WTC11 (cell line): Measurements from ENCODE around the gene LAMA2. TPM values are rescaled to one million over a fixed set of nuclear protein-coding genes. Genes with fewer than 3 reads are reported as not detected.

ENCODE experiments used
- ATAC-seq: fragments of 200-7000 bp; cut with Tn5 transposase; 2 replicates; pipeline ENCODE4 v1.10.0; 2021; ENCODE audit warnings: mild to moderate bottlenecking, moderate library complexity
- CTCF ChIA-PET: fragments of 300-600 bp; sonication (Branson Sonifier 250); formaldehyde crosslinking; loops from one replicate; lab custom pipeline; 2021; ENCODE audit warnings: antibody characterized with exemption; lab: Charles Lee
- POLR2A ChIA-PET: fragments of 350-600 bp; sonication (Branson Sonifier 250); formaldehyde crosslinking; loops from one replicate; lab custom pipeline; 2021; ENCODE audit warnings: antibody characterized with exemption; lab: Charles Lee
- DNase-seq: peaks from one replicate; pipeline ENCODE4 v3.0.0; 2021; ENCODE audit warnings: low spot score
- H3K27ac Mint-ChIP-seq: 2 replicates; pipeline ENCODE4 v1.8.0; 2021; ENCODE audit warnings: mixed read lengths
- H3K27me3 Mint-ChIP-seq: 2 replicates; pipeline ENCODE4 v1.8.0; 2021; ENCODE audit warnings: low read depth, mild to moderate bottlenecking, moderate library complexity, mixed read lengths
- H3K36me3 Mint-ChIP-seq: 2 replicates; pipeline ENCODE4 v1.8.0; 2021; ENCODE audit warnings: mixed read lengths
- H3K4me1 Mint-ChIP-seq: 2 replicates; pipeline ENCODE4 v1.8.0; 2022; ENCODE audit warnings: mixed read lengths
- H3K4me3 Mint-ChIP-seq: 2 replicates; pipeline ENCODE4 v1.8.0; 2021; ENCODE audit warnings: mild to moderate bottlenecking, moderate library complexity, mixed read lengths
- H3K9me3 Mint-ChIP-seq: 2 replicates; pipeline ENCODE4 v1.8.0; 2021; ENCODE audit warnings: mixed read lengths
- CREB1 ChIP-seq: sonication (generic); formaldehyde crosslinking; IDR thresholded peaks from 2 replicates; pipeline ENCODE4 v1.8.0; 2023; ENCODE audit warnings: mild to moderate bottlenecking, missing genetic modification reagents
- CREM ChIP-seq: sonication (generic); formaldehyde crosslinking; IDR thresholded peaks from 2 replicates; pipeline ENCODE4 v1.8.1; 2022; ENCODE audit warnings: mild to moderate bottlenecking, missing genetic modification reagents, moderate library complexity
- CTCF ChIP-seq: fragments of 200-600 bp; IDR thresholded peaks from 2 replicates; pipeline ENCODE4 v1.8.0; 2022; ENCODE audit warnings: antibody characterized with exemption
- E2F1 ChIP-seq: sonication (generic); formaldehyde crosslinking; IDR thresholded peaks from 2 replicates; pipeline ENCODE4 v1.8.0; 2022; ENCODE audit warnings: mild to moderate bottlenecking, missing genetic modification reagents
- ERG ChIP-seq: fragments of 250-450 bp; sonication (Bioruptor Pico); IDR thresholded peaks from 2 replicates; pipeline ENCODE4 v1.8.0; 2021; ENCODE audit warnings: mild to moderate bottlenecking
- FOXJ3 ChIP-seq: sonication (generic); formaldehyde crosslinking; IDR thresholded peaks from 2 replicates; pipeline ENCODE4 v1.9.0; 2021; ENCODE audit warnings: missing genetic modification reagents, mild to moderate bottlenecking, borderline replicate concordance
- MYBL2 ChIP-seq: sonication (generic); formaldehyde crosslinking; IDR thresholded peaks from 2 replicates; pipeline ENCODE4 v1.8.1; 2023; ENCODE audit warnings: mild to moderate bottlenecking, moderate library complexity, missing genetic modification reagents
- NR2C2 ChIP-seq: sonication (generic); formaldehyde crosslinking; IDR thresholded peaks from 2 replicates; pipeline ENCODE4 v1.8.0; 2022; ENCODE audit warnings: mild to moderate bottlenecking, missing genetic modification reagents
- NR3C1 ChIP-seq: sonication (generic); formaldehyde crosslinking; conservative IDR thresholded peaks from 2 replicates; pipeline ENCODE4 v1.8.1; 2023; ENCODE audit warnings: low read depth, mild to moderate bottlenecking, missing genetic modification reagents
- TP53 ChIP-seq: sonication (generic); formaldehyde crosslinking; IDR thresholded peaks from 2 replicates; pipeline ENCODE4 v1.8.1; 2023; ENCODE audit warnings: mild to moderate bottlenecking, missing genetic modification reagents
- USF2 ChIP-seq: sonication (generic); formaldehyde crosslinking; IDR thresholded peaks from 2 replicates; pipeline ENCODE4 v1.8.1; 2023; ENCODE audit warnings: mild to moderate bottlenecking, missing genetic modification reagents, moderate library complexity
- ZMAT4 ChIP-seq: fragments of 250-450 bp; sonication (Bioruptor Pico); IDR thresholded peaks from 2 replicates; pipeline ENCODE4 v1.9.0; 2021; ENCODE audit warnings: mild to moderate bottlenecking
- ZNF121 ChIP-seq: sonication (generic); formaldehyde crosslinking; IDR thresholded peaks from 2 replicates; pipeline ENCODE4 v1.8.0; 2023; ENCODE audit warnings: missing genetic modification reagents
- ZNF281 ChIP-seq: sonication (generic); formaldehyde crosslinking; IDR thresholded peaks from 2 replicates; pipeline ENCODE4 v1.8.0; 2023; ENCODE audit warnings: mild to moderate bottlenecking, missing genetic modification reagents
- ZNF396 ChIP-seq: fragments of 250-450 bp; sonication (Bioruptor Pico); IDR thresholded peaks from 2 replicates; pipeline ENCODE4 v1.8.0; 2021; ENCODE audit warnings: mild to moderate bottlenecking, moderate library complexity, borderline replicate concordance
- ZNF425 ChIP-seq: fragments of 250-450 bp; sonication (Bioruptor Pico); conservative IDR thresholded peaks from 2 replicates; pipeline ENCODE4 v1.9.0; 2021; ENCODE audit warnings: mild to moderate bottlenecking
- total RNA-seq: library from RNA; stranded (reverse); gene quantifications from 3 replicates; pipeline ENCODE4 v1.2.3, GENCODE V29; 2021

The LAMA2 gene
- total RNA-seq, 1 experiment from 2014 or later: 6.6 TPM

- ChIA-PET POLR2A (no interaction called here), CTCF (interaction anchor here (0.6 to 1.3 kb wide), 39 partner anchors 9 to 753 kb away, joined by 3 to 10 read pairs (median 3); no protein-coding TSS in a partner anchor)
- peaks cover 14% of the 10 kb centered on the region for H3K4me1 Mint-ChIP-seq
- peak; percentile 24 for DNase-seq
- no peaks in the 10 kb centered on the region for H3K9me3 Mint-ChIP-seq
- peak; percentile 64 for ATAC-seq
- no peak overlapping the region for H3K27ac Mint-ChIP-seq
- TF ChIP-seq ZNF121 (CRISPR knock-in tag): 0 out of 2 replicates have a peak, but pooled peaks have one; percentile 22
- TF ChIP-seq CTCF: peak; percentile 52; the same call in 1 of the 2 replicates
- TF ChIP-seq TP53 (CRISPR knock-in tag): no peak
- H3K27me3 Mint-ChIP-seq: no peaks in the 10 kb centered on the region
- H3K4me3 Mint-ChIP-seq: no peak overlapping the region
- H3K36me3 Mint-ChIP-seq: no peaks in the 10 kb centered on the region
These were observed 487.5 kb downstream of the LAMA2 start for GRCh38 chr6:129370268-129370916.

GRCh38 chr6:129381885-129382284 is 498.9 kb downstream of the LAMA2 start:
- Mint-ChIP-seq H3K27ac (no peak overlapping the region), H3K27me3 (no peaks in the 10 kb centered on the region), H3K4me3 (no peak overlapping the region), H3K36me3 (no peaks in the 10 kb centered on the region), H3K9me3 (peaks cover 6% of the 10 kb centered on the region), H3K4me1 (0 out of 2 replicates have a peak, but pooled peaks cover 3% of the 10 kb centered on the region)
- TF ChIP-seq ZMAT4 (CRISPR knock-in tag) (no peak), ZNF281 (CRISPR knock-in tag) (no peak), CREM (CRISPR knock-in tag) (no peak), NR3C1 (no peak), NR2C2 (CRISPR knock-in tag) (no peak), ERG (no peak), FOXJ3 (no peak), ZNF396 (CRISPR knock-in tag) (no peak), ZNF425 (CRISPR knock-in tag) (no peak), USF2 (CRISPR knock-in tag) (no peak), CREB1 (no peak), MYBL2 (CRISPR knock-in tag) (no peak), E2F1 (no peak)
- no peak for DNase-seq
- ChIA-PET CTCF (no interaction called here), POLR2A (no interaction called here)
- no peak for ATAC-seq
